Measurements from ENCODE around the gene DEDD.

The DEDD gene

GRCh38 chr1:161158316-161159010 is 26.0 kb upstream of the DEDD start:
- peaks cover 3% of the 10 kb centered on the region; the same call in 1 of the 2 replicates for H3K36me3 ChIP-seq (ENCODE audit: control insufficient read depth, insufficient read depth, low read length)

DNA sequence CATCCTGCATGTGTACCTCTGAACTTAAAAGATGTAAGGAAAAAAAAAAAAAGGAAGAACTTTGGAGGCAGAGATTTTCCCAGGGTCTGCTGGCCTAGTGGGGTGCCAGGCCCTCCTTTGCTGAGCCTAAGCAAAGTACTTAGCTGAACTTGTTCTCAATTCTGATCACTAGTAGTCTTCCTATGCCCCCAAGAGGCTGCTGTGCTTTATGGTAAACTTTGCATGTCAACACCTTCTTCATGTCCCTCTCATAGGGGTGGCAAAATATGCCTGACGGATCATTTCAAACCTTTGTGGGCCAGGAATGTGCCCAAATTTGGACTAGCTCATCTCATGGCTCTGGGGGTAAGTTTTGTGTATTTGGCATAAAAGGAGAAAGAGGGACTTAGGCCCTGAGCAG is 25.4 kb upstream of the DEDD start:
- no peak overlapping the region for H3K4me3 ChIP-seq (replicated peaks; ENCODE audit: low read depth, low read length)
- TF ChIP-seq CTCF (IDR thresholded peaks at IDR 0.05; ENCODE audit: insufficient read depth, low read length, poor library complexity, severe bottlenecking) = no peak
- peaks cover 3% of the 10 kb centered on the region; the same call in 1 of the 2 replicates for H3K36me3 ChIP-seq (ENCODE audit: control insufficient read depth, insufficient read depth, low read length)
- H3K27me3 ChIP-seq (replicated peaks; ENCODE audit: control insufficient read depth, insufficient read depth, low read length) = no peaks in the 10 kb centered on the region
- DNase-seq (ENCODE audit: extremely low read depth, insufficient read length) = no peak

More at GRCh38 chr1:161158316-161159010, 26.0 kb upstream of the DEDD start:
- H3K4me3 ChIP-seq (replicated peaks; ENCODE audit: low read depth, low read length) = no peak overlapping the region
- no peak for TF ChIP-seq CTCF (IDR thresholded peaks at IDR 0.05; ENCODE audit: insufficient read depth, low read length, poor library complexity, severe bottlenecking)
- H3K27me3 ChIP-seq (replicated peaks; ENCODE audit: control insufficient read depth, insufficient read depth, low read length) = no peaks in the 10 kb centered on the region
- DNase-seq (ENCODE audit: extremely low read depth, insufficient read length) = no peak

DNA sequence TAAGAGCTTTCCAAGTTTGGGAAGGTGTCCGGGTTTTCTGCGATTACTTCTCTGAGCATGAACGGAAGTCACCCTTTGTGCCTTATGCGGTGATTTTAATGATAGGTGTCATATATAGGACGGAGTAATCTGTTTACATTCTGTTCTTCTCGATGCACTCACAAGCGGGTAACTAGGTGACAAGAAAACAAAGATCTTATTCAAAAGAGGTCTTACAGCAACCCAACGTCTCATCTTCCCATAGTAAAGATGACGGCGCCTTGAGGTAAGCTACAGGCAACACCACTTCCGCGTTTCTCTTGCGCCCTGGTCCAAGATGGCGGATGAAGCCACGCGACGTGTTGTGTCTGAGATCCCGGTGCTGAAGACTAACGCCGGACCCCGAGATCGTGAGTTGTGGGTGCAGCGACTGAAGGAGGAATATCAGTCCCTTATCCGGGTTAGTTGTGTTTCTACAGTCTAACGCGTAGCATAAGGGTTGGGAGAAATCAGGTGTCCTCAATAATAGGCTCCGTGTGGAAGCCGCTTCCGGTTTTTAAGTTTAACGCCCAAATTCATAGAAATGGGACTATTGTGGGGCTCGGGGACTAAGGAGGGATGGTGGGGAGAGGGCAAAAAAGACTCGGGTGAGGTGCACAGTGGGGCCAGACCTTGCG is 21.3 kb upstream of the DEDD start, which contains the start of gene UFC1:
TSS of gene UFC1 (plus strand) at position 297 of the 656 bp plus-strand sequence. CDS start at position 317, 20 bp downstream.
- Histone ChIP-seq H3K27me3 (replicated peaks; ENCODE audit: control insufficient read depth, insufficient read depth, low read length) (no peaks in the 10 kb centered on the region), H3K36me3 (ENCODE audit: control insufficient read depth, insufficient read depth, low read length) (no peaks in the 10 kb centered on the region; the same call in 1 of the 2 replicates), H3K4me3 (replicated peaks; ENCODE audit: low read depth, low read length) (peak within 1 kb of the TSS; percentile 72)
- DNase-seq (ENCODE audit: extremely low read depth, insufficient read length) = peak; percentile 88
- TF ChIP-seq CTCF (IDR thresholded peaks at IDR 0.05; ENCODE audit: insufficient read depth, low read length, poor library complexity, severe bottlenecking) = no peak

DNA sequence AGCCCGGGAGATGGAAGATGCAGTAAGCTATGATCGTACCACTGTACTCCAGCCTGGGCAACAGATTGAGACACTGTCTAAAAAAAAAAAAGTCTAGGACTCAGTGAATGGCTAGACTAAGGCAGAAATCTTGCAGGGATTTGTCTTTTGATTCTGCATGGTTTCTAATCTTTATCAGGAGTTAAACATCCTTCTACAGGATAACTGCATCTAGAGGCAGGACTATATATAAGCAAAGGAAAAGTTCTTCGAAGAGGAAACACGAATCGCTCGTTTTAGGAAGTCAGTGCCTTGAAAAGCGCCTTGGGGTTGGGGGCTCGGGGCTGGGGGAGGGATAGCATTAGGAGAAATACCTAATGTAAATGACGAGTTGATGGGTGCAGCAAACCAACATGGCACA is 20.7 kb upstream of the DEDD start:
- TF ChIP-seq CTCF (IDR thresholded peaks at IDR 0.05; ENCODE audit: insufficient read depth, low read length, poor library complexity, severe bottlenecking) = no peak
- no peaks in the 10 kb centered on the region for H3K27me3 ChIP-seq (replicated peaks; ENCODE audit: control insufficient read depth, insufficient read depth, low read length)
- H3K36me3 ChIP-seq (ENCODE audit: control insufficient read depth, insufficient read depth, low read length) = no peaks in the 10 kb centered on the region; the same call in 1 of the 2 replicates
- peak overlapping the region; percentile 72 for H3K4me3 ChIP-seq (replicated peaks; ENCODE audit: low read depth, low read length)
- no peak for DNase-seq (ENCODE audit: extremely low read depth, insufficient read length)

DNA sequence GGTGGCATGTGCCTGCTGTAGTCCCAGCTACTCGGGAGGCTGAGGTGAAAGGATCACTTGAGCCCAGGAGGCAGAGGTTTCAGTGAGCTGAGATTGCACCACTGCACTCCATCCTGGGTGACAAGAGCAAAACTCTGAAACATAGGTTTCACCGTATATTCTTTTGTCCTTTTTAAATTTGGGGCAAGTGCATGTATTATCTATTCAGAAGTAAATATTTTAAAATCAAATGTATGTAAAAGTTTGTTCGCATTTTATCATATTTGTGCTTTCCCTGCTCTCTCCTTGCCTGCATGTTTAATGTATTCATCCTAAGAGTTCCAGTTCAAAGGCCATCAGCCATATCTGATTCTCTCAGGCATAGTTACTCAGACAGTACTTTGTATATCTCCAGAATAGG is 13.4 kb upstream of the DEDD start:
- DNase-seq (ENCODE audit: extremely low read depth, insufficient read length) = no peak
- H3K4me3 ChIP-seq (replicated peaks; ENCODE audit: low read depth, low read length) = no peak overlapping the region
- TF ChIP-seq CTCF (IDR thresholded peaks at IDR 0.05; ENCODE audit: insufficient read depth, low read length, poor library complexity, severe bottlenecking) = no peak
- no peaks in the 10 kb centered on the region for H3K36me3 ChIP-seq (ENCODE audit: control insufficient read depth, insufficient read depth, low read length)
- no peaks in the 10 kb centered on the region for H3K27me3 ChIP-seq (replicated peaks; ENCODE audit: control insufficient read depth, insufficient read depth, low read length)

Data from GM06990 (cell line).